LNCaP clone FGC (cell line): ENCODE measurements around the gene TBC1D17.
A peak's percentile ranks its signal among the peaks of the same experiment; 100 is the strongest.

ENCODE experiments used
- DNase-seq: peaks from one replicate; pipeline ENCODE4 v3.0.0-alpha.2; 2011; ENCODE audit warnings: low read depth
- H3K4me3 ChIP-seq: 2 replicates; pipeline ENCODE4 v1.5.1; 2011; ENCODE audit warnings: mild to moderate bottlenecking, low read depth, low read length, control low read depth
- CTCF ChIP-seq: IDR thresholded peaks from 2 replicates; pipeline ENCODE4 v1.5.1; 2012; ENCODE audit warnings: mild to moderate bottlenecking; ENCODE audit not compliant: control insufficient read depth, insufficient read depth; ENCODE audit errors: extremely low read depth

The TBC1D17 gene

GRCh38 chr19:49839713-49840112, 37.8 kb upstream of the TBC1D17 start:
- no peak for DNase-seq
- no peak overlapping the region for H3K4me3 ChIP-seq
- TF ChIP-seq CTCF, result no peak

GRCh38 chr19:49840321-49840720, 37.2 kb upstream of the TBC1D17 start:
- no peak overlapping the region for H3K4me3 ChIP-seq
- DNase-seq, result no peak
- TF ChIP-seq CTCF, result no peak

- no peak for TF ChIP-seq CTCF
- DNase-seq, result no peak
- H3K4me3 ChIP-seq, result no peak overlapping the region
Observed at GRCh38 chr19:49840736-49841249, 36.7 kb upstream of the TBC1D17 start.

GRCh38 chr19:49843265-49843664, 34.2 kb upstream of the TBC1D17 start:
- no peak overlapping the region for H3K4me3 ChIP-seq
- no peak for DNase-seq
- TF ChIP-seq CTCF, result no peak

- H3K4me3 ChIP-seq, result no peak overlapping the region
- DNase-seq, result no peak
- no peak for TF ChIP-seq CTCF
Observed at GRCh38 chr19:49844138-49845095, 33.1 kb upstream of the TBC1D17 start.

- H3K4me3 ChIP-seq, result no peak overlapping the region
- no peak for DNase-seq
- 0 out of 2 replicates have a peak, but pooled peaks have one; percentile 4 for TF ChIP-seq CTCF
Observed at GRCh38 chr19:49845414-49845813, 32.1 kb upstream of the TBC1D17 start.
